NK-92 treated with Interleukin-12 subunit alpha and Interleukin-12 subunit beta, amount 100 ng/mL, for 24 hours (cell line): Measurements from ENCODE around the gene HNRNPF.

Source experiments
- DNase-seq: peaks from one replicate; lab custom pipeline; 2025; lab: John Stamatoyannopoulos, UW

Gene HNRNPF

DNA sequence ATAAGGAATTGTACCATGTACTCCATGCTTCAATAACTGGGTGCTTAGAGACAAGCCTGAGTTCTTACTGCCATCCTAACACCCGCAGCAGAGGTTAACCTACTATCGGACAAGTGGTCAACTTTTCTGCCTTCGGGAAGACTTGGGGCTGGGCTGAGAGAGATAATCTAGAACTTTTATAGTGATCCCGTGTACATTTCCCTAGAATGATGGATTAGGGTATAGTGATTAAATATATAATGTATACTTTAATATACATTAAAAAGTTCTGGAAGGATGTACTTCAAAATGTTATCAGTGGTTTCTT lies 12.2 kb upstream of the HNRNPF start:
- DNase-seq, result no peak

DNA sequence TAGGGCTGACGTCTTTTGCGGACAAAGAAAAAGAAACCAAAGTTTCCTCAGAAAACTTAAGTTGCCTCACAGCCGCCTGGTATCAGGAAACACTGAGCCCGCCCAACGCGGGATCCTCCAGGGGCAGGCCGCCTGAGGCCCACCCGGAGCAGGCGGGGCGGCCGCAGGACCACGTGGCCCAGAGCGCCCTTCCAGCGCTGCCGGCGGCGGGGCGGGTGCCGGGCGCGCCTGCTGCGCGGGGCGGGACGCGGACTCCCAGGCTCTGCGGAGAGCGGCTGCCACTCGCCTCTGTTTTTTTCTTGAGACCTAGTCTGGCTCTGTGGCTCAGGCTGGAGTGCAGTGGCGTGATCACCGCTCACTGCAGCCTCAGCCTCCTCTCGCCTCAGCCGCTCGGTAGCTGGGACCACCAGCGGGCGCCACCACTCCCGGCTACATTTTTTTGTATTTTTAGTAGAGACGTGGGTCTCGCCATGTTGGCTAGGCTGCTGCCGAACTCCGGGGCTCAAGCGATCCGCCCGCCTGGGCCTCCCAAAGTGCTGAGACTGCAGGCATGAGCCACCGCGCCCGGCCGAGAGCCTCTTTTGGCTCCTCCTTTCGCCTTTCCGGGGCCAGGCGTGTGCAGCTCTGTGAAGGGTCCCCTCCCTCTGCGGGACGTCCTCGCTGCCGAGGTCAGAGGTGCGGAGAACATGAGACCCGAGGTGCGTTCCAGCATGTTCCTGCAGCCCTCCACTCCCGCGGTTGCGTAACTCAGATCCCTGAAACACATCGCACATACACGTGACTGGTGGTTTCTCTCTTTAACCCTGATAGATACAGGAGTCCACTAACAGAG lies 11.6 kb upstream of the HNRNPF start:
- peak; percentile 83 for DNase-seq

DNA sequence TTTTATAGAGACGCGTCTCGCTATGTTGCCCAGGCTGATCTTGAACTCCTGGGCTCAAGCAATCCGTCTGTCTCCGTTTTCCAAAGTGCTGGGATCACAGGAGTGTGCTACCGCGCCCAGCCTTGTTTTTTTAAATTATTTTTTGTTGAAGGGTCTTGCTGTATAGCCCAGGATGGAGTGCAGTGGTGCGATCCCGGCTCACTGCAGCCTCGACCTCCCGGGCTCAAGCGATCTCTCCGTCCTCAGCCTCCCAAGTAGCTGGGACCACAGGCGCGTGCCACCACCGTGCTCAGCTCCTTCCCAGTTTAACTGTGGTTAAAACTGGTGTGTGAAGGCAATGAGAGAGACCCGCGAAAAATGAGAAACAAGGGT lies 11.0 kb upstream of the HNRNPF start:
- DNase-seq, result no peak

- peak; percentile 56 for DNase-seq
These were observed 9.2 kb upstream of the HNRNPF start for GRCh38 chr10:43417950-43418768.

DNA sequence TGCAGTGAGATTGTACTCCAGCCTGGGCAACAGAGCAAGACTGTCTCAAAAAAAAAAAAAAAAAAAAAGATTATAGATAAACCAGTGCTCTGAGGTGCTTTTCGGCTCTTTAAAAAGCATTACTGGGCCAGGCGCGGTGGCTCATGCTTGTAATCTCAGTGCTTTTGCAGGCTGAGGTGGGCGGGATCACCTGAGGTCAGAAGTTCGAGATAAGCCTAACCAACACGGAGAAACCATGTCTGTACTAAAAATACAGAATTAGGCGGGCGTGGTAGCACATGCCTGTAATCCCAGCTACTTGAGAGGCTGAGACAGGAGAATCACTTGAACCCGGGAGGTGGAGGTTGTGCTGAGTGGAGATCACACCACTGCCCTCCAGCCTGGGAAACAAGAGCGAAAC lies 6.6 kb upstream of the HNRNPF start:
- DNase-seq, result no peak

- no peak for DNase-seq
These were observed 2.5 kb upstream of the HNRNPF start for GRCh38 chr10:43411536-43411935.

DNA sequence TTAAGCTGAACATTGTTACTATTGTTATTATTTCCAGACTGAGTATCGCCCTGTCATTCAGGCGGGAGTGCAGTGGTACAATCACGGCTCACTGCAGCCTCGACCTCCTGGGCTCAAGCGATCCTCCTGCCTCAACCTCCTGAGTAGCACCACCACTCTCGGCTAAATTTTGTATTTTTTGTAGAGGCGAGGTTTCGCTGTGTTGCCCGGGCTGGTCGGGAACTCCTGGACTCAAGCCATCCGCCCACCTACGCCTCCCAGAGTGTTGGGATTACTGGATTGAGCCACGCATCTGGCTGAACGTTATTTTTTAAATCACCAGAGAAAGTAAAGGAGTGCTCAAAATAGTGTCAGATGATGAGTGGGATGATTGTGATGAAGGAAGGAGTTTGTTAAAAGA lies 1.4 kb upstream of the HNRNPF start:
- DNase-seq, result no peak

GRCh38 chr10:43409385-43410109 lies 561 bp upstream of the HNRNPF start:
- DNase-seq, result peak; percentile 66

- no peak for DNase-seq
These were observed 666 bp downstream of the HNRNPF start for GRCh38 chr10:43408331-43408709.

GRCh38 chr10:43407576-43408330 lies 1.2 kb downstream of the HNRNPF start:
- DNase-seq, result peak; percentile 86

GRCh38 chr10:43407148-43407575 lies 1.8 kb downstream of the HNRNPF start:
- peak; percentile 57 for DNase-seq

DNA sequence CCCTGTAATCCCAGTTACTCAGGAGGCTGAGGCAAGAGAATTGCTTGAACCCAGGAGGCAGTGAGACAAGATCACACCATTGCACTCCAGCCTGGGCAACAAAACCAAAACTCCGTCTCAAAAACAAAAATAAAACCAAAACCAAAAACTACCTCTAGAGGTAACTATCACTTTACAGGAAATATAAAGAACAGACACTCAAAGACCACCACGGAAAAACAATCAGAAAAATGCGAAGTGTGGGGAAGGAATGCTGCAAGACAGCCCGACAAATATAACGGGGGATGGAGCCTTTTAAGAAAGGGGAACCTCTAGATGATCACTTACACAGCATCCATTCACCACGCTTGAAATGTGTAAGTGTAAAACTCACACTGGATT lies 4.3 kb downstream of the HNRNPF start:
- no peak for DNase-seq

- no peak for DNase-seq
These were observed 4.9 kb downstream of the HNRNPF start for GRCh38 chr10:43403911-43404703.

DNA sequence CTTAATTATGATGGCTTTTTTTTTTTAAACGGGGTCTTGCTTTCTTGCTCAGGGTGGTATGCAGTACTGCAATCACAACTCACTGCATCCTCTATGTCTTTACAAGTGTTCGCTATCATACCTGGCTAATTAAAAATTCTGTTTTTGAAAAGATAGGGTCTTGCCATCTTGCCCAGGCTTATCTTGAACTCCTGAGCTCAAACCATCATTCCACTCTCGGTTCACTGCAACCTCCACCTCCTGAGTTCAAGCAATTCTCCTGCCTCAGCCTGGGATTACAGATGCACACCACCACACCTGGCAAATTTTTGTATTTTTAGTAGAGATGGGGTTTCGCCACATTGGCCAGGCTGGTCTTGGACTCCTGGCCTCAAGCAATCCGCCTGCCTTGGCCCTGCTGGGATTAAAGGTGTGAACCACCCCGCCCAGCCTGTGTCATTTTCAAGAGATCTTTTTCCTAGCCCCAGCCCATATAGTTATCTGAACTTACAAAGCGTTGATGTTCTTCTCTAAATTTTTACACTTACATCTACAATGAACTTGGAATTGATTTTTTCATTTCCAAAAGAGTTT lies 6.0 kb downstream of the HNRNPF start:
- DNase-seq, result no peak

GRCh38 chr10:43402176-43402575 lies 6.8 kb downstream of the HNRNPF start:
- no peak for DNase-seq

DNA sequence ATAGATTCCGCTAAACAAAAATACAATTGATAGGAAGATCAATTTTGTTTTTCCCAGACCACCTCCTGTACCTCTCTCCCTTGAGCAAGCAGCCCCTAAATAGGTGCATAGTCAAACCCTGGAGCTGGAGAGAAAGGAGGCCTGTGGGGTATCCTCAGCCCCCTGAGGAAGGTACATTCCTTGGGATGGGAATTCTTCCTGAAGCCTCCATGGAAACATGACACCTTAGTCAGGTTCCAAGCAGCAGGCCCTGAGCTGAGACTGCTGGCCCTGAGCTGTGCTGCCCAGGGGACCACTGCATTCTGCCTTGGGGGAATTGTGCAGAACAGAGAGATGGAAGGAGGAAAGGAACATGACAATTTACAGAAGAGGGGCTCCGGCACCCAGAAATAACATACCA lies 7.4 kb downstream of the HNRNPF start:
- DNase-seq, result no peak

GRCh38 chr10:43399320-43400310 lies 9.4 kb downstream of the HNRNPF start:
- no peak for DNase-seq

DNA sequence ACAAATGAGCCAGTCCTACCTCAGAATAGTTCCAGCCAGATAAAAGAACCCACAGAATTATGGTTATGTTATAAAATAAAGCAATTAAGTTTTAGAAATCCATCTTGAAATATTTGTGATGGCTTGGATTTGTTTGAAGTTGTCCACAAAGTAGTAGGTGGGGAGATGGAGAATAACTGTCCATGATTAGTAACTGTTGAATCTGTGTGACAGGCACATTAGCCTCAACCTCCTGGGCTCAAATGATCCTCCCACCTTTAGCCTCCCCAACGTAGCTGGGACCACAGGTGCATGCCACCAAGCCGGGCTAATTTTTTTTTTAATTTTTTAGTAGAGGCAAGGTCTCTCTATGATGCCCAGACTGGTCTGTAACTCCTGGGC lies 10.1 kb downstream of the HNRNPF start:
- DNase-seq, result no peak

DNA sequence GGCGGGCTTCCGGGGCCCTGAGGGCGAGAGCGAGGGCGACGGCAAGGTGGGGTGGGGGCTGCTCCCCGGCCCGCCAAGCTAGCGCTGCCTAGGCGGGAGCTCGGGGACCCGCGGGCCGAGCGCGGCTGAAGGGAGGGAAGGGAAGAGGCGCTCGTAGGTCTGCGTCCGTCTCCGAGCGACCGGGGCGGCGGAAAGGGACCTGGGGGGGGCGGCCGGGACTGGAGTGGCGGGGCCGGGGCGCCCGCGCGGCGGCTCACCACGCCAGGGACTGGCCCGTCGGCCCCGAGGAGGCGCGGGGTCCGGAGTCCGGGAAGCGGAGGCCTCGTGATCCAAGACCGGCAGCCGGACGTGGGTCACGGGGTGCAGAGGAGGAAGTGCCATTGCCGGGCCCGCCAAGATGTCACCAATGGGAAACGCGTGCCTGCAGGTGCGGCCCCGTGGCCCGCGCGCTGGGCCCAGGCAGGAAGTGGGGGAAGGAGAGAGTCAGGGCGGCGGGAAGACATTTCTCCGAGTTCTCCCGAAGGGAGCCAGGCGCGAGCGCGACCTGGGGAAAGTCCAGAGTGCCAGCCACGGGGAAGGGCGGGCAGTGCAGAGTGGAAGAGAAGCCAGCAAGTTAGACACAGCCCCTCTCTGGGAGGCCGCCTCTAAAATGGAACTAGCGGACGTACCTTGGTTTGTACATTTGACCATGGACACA lies 11.9 kb downstream of the HNRNPF start:
- DNase-seq, result peak; percentile 78
